Measurements from ENCODE around the gene MRPL48. TPM values are rescaled to one million over a fixed set of nuclear protein-coding genes. Genes with fewer than 3 reads are reported as not detected.
"Not testable (repeated sequence)": the region's sequence is repeated elsewhere in the genome, so short reads cannot be mapped to it uniquely, and the experiment has no call there.

MRPL48 gene
- total RNA-seq, 1 donor from 2014 or later: 29.3 TPM

GRCh38 chr11:73878771-73879170, 91.1 kb downstream of the MRPL48 start:
- no peak for TF ChIP-seq CTCF (IDR thresholded peaks at IDR 0.05; ENCODE audit: unreplicated experiment)
- peaks cover 7% of the 10 kb centered on the region for H3K36me3 Mint-ChIP-seq
- H3K4me3 Mint-ChIP-seq: no peak overlapping the region
- no peak for DNase-seq (ENCODE audit: low spot score in 2 of 2, unreplicated experiment in 2 of 2)
- peaks cover 25% of the 10 kb centered on the region for H3K4me1 Mint-ChIP-seq
- H3K27me3 Mint-ChIP-seq (ENCODE audit: low read depth): no peaks in the 10 kb centered on the region
- H3K9me3 Mint-ChIP-seq: no peaks in the 10 kb centered on the region
- no peak overlapping the region for H3K27ac Mint-ChIP-seq

- DNase-seq (ENCODE audit: low spot score in 2 of 2, unreplicated experiment in 2 of 2); H3K27ac Mint-ChIP-seq; H3K4me3 Mint-ChIP-seq; H3K27me3 Mint-ChIP-seq (ENCODE audit: low read depth); H3K9me3 Mint-ChIP-seq: not testable (repeated sequence)
- H3K4me1 Mint-ChIP-seq: peaks cover 14% of the 10 kb centered on the region
- peaks cover 12% of the 10 kb centered on the region for H3K36me3 Mint-ChIP-seq
These were observed 92.8 kb downstream of the MRPL48 start for GRCh38 chr11:73880449-73880848.

- peaks cover 25% of the 10 kb centered on the region for H3K36me3 Mint-ChIP-seq
- no peak for TF ChIP-seq CTCF (IDR thresholded peaks at IDR 0.05; ENCODE audit: unreplicated experiment)
- no peak overlapping the region for H3K27ac Mint-ChIP-seq
- H3K4me1 Mint-ChIP-seq: no peaks in the 10 kb centered on the region
- H3K27me3 Mint-ChIP-seq (ENCODE audit: low read depth): no peaks in the 10 kb centered on the region
- H3K4me3 Mint-ChIP-seq: no peak overlapping the region
- peaks cover 3% of the 10 kb centered on the region for H3K9me3 Mint-ChIP-seq
- no peak for DNase-seq (ENCODE audit: low spot score in 2 of 2, unreplicated experiment in 2 of 2)
These were observed 96.2 kb downstream of the MRPL48 start for GRCh38 chr11:73883856-73884255.

- Mint-ChIP-seq H3K9me3 (peaks cover 3% of the 10 kb centered on the region), H3K4me3 (no peak overlapping the region), H3K27ac (no peak overlapping the region), H3K36me3 (peaks cover 25% of the 10 kb centered on the region), H3K27me3 (ENCODE audit: low read depth) (no peaks in the 10 kb centered on the region), H3K4me1 (no peaks in the 10 kb centered on the region)
- no peak for TF ChIP-seq CTCF (IDR thresholded peaks at IDR 0.05; ENCODE audit: unreplicated experiment)
- DNase-seq (ENCODE audit: low spot score in 2 of 2, unreplicated experiment in 2 of 2): no peak
These were observed 100.6 kb downstream of the MRPL48 start for GRCh38 chr11:73888244-73888643.

GRCh38 chr11:73889019-73889418, 101.3 kb downstream of the MRPL48 start:
- H3K4me1 Mint-ChIP-seq: no peaks in the 10 kb centered on the region
- peaks cover 20% of the 10 kb centered on the region for H3K36me3 Mint-ChIP-seq
- DNase-seq (ENCODE audit: low spot score in 2 of 2, unreplicated experiment in 2 of 2): no peak
- TF ChIP-seq CTCF (IDR thresholded peaks at IDR 0.05; ENCODE audit: unreplicated experiment): no peak
- H3K9me3 Mint-ChIP-seq: peaks cover 3% of the 10 kb centered on the region
- no peak overlapping the region for H3K4me3 Mint-ChIP-seq
- H3K27me3 Mint-ChIP-seq (ENCODE audit: low read depth): no peaks in the 10 kb centered on the region
- H3K27ac Mint-ChIP-seq: no peak overlapping the region

- H3K27me3 Mint-ChIP-seq (ENCODE audit: low read depth): no peaks in the 10 kb centered on the region
These were observed 101.9 kb downstream of the MRPL48 start for GRCh38 chr11:73889536-73889935.

More at GRCh38 chr11:73889536-73889935, 101.9 kb downstream of the MRPL48 start:
- Mint-ChIP-seq H3K36me3 (peaks cover 18% of the 10 kb centered on the region), H3K4me3 (no peak overlapping the region), H3K27ac (no peak overlapping the region), H3K9me3 (peaks cover 3% of the 10 kb centered on the region), H3K4me1 (no peaks in the 10 kb centered on the region)
- no peak for DNase-seq (ENCODE audit: low spot score in 2 of 2, unreplicated experiment in 2 of 2)
- no peak for TF ChIP-seq CTCF (IDR thresholded peaks at IDR 0.05; ENCODE audit: unreplicated experiment)

Measured in mesothelial cell of epicardium (in vitro differentiated cells).